Neutrophil (primary cell): ENCODE measurements around the gene LRRC8A.

Experiments
- H3K27ac ChIP-seq: fragments of 200-600 bp; sonication (generic); 2 replicates; pipeline ENCODE4 v1.5.1; 2016; ENCODE audit warnings: mild to moderate bottlenecking, moderate library complexity
- H3K27me3 ChIP-seq: fragments of 200-600 bp; sonication (generic); 2 replicates; pipeline ENCODE4 v1.6.0; 2016; ENCODE audit warnings: mild to moderate bottlenecking
- H3K36me3 ChIP-seq: fragments of 200-600 bp; sonication (generic); 2 replicates; pipeline ENCODE4 v1.5.1; 2017
- H3K4me1 ChIP-seq, 2 experiments: fragments of 200-600 bp in 1 of 2; sonication (generic) in 1 of 2; 1 replicate in 1 of 2; 2 replicates in 1 of 2; pipeline versions ENCODE4 v1.5.1 to v1.6.1; 2013 to 2016; ENCODE audit warnings: low read depth in 1 of 2, low read length in 1 of 2, mild to moderate bottlenecking in 1 of 2, moderate library complexity in 1 of 2; ENCODE audit not compliant: control insufficient read depth in 1 of 2, insufficient read depth in 1 of 2
- H3K4me3 ChIP-seq, 2 experiments: fragments of 200-600 bp in 1 of 2; sonication (generic) in 1 of 2; 1 replicate in 1 of 2; 2 replicates in 1 of 2; pipeline ENCODE4 v1.5.1; 2013 to 2016; ENCODE audit warnings: low read depth in 1 of 2, low read length in 1 of 2, mild to moderate bottlenecking in 1 of 2, moderate library complexity in 1 of 2
- H3K9me3 ChIP-seq: fragments of 200-600 bp; sonication (generic); 2 replicates; pipeline ENCODE4 v1.5.1; 2016
- CTCF ChIP-seq: fragments of 200-600 bp; sonication (generic); IDR thresholded peaks from 2 replicates; pipeline ENCODE4 v1.5.1; 2016; ENCODE audit warnings: antibody characterized with exemption

LRRC8A gene

DNA sequence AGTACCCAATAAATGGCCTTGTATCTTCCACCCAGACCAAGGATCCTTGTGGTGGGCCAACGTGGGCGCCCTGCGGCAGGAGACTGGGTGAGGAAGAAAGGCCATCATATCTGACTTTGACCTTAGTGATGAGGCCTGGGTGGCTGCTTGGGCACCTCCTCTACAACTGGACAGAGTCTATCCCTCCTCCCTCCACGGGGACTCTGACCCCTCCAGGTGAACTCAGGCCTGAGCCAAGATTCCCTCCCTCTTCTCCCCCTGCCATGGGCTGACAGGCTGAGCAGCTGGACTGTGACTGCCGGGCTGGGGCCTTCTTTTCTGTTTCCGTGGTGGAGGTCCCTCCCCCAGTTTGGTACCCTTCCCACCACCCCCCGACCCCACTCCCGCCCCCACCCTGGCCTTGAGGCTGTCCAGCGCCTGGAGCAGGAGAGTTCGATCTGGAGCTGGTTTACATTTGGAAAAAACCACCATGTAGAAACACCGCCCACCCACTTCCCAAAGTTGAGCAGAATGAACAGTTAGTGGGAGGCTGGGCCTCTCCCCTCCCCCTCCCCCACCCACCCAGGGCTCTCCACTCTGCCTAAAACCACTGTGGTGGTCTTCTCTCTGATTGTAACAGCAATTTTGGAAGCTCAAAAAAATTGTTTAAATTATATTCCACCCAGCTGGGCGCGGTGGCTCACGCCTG lies 37.6 kb downstream of the LRRC8A start:
- H3K27me3 ChIP-seq = peaks cover 14% of the 10 kb centered on the region
- no peaks in the 10 kb centered on the region for H3K9me3 ChIP-seq
- TF ChIP-seq CTCF = no peak
- no peak overlapping the region for H3K4me3 ChIP-seq
- H3K27ac ChIP-seq = no peak overlapping the region
- peaks cover 4 to 7% of the 10 kb centered on the region in 2 experiments for H3K4me1 ChIP-seq
- H3K36me3 ChIP-seq = peaks cover 30% of the 10 kb centered on the region

- Histone ChIP-seq H3K27ac (no peak within 1 kb of the TSS), H3K4me3 (no peak within 1 kb of the TSS), H3K27me3 (peaks cover 14% of the 10 kb centered on the region), H3K4me1 (peaks cover 4 to 7% of the 10 kb centered on the region in 2 experiments), H3K9me3 (no peaks in the 10 kb centered on the region), H3K36me3 (peaks cover 30% of the 10 kb centered on the region)
- no peak for TF ChIP-seq CTCF
Observed at GRCh38 chr9:128920381-128921058, 38.6 kb downstream of the LRRC8A start, which contains the start of gene PHYHD1. Gene PHYHD1 (plus strand): TSS chr9:128920982. CDS start chr9:128922324, 1,342 bp downstream.

DNA sequence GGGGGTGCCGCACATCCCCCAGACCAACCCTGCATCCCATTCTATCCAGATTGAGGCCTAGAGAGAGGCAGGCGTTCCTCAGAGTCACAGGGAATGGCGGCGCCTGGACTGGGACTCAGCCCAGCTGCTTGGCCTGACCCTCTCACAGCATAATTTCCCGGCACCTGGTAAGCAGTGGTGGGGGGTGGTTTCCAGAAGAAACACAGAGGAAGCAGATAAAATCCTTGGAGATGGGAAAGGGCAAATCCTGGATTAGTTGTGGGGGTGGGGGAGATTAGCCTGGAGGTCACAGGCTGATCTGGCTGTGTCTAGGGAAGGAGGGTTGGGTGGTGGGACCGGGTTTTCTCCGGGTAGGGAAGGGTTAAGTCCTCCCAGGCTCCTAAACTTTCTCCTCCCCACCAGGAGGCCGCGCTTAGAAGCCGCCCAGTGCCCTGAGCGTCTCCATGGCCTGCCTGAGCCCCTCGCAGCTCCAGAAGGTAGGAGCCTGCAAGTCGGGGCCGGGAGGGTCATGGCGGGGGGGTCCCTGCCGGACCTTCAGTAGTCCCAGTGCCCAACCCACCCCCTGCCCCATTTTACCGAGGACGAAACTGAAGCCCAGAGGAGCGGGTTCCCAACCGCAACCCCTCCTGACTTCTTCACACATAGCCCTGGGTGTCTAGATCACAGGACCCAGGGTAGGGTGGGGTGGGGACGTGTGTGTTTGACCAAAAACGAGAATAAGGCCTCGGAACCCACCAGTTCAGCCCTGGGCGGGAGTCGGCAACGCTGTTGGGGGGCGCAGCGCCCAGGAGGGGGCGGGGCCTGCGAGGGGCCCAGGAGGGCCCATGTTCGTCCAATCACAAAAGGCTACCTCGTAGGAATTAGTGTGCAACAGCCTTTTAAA lies 40.2 kb downstream of the LRRC8A start:
- H3K4me3 ChIP-seq = no peak overlapping the region
- peaks cover 4 to 7% of the 10 kb centered on the region in 2 experiments for H3K4me1 ChIP-seq
- H3K27me3 ChIP-seq = peaks cover 14% of the 10 kb centered on the region
- H3K9me3 ChIP-seq = no peaks in the 10 kb centered on the region
- TF ChIP-seq CTCF = no peak
- H3K36me3 ChIP-seq = peaks cover 18% of the 10 kb centered on the region
- no peak overlapping the region for H3K27ac ChIP-seq

DNA sequence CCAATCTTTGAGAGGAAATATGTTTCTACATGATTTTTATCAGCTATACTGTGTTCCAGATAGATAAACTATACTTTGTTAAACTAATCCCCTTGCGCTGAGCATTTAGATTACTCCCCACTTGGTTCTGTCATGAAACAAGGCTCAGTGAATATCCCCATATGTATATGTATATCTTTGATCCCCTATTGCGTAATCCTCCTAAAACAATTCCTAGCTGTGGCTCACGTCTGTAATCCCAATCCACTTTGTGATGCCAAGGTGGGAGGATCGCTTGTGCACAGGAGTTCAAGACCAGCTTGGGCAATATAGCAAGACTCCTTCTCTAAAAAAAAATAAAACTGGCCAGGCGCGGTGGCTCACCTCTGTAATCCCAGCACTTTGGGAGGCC lies 41.6 kb downstream of the LRRC8A start:
- Histone ChIP-seq H3K27me3 (peaks cover 14% of the 10 kb centered on the region), H3K27ac (no peak overlapping the region), H3K4me1 (peaks cover 4 to 7% of the 10 kb centered on the region in 2 experiments), H3K36me3 (peaks cover 6% of the 10 kb centered on the region), H3K4me3 (no peak overlapping the region), H3K9me3 (no peaks in the 10 kb centered on the region)
- no peak for TF ChIP-seq CTCF

DNA sequence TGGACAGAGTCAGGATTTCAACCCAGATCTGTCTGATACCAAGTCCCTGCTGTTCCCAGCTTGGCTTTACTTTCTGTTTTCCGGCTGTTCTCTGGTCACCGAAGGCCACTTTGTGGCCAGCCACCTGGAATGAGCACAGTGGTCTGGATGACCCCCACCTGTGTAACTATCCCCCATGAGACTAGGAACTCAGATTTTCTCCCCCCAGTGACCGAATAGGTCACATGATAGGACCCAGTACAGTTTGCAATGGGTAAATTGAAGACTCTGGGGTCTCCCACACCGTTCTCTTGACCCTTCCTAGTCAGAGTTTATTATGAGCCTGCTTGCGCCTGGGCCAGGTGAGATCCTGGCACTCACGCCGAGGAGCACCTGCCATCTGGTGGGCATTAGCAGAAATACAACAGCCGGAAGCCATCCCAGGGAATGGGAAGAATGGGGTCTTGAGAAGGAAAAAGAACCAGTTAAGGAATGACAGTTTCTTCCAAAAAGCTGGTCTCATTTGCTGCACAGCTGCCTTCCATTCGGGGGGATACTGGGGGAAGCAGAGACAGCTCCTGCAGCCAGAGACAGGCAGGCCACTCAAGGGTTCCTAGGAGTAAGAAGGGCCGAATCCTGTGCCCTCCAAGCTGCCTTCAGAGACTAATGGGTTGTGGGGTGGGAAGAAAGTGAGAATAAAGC lies 45.9 kb downstream of the LRRC8A start:
- H3K36me3 ChIP-seq = no peaks in the 10 kb centered on the region
- no peaks in the 10 kb centered on the region for H3K4me1 ChIP-seq
- peaks cover 3% of the 10 kb centered on the region for H3K27me3 ChIP-seq
- no peak overlapping the region for H3K4me3 ChIP-seq
- H3K9me3 ChIP-seq = no peaks in the 10 kb centered on the region
- no peak overlapping the region for H3K27ac ChIP-seq
- peak; percentile 69 for TF ChIP-seq CTCF
